ENCODE results near the gene KCNH8.

- TF ChIP-seq CTCF (IDR thresholded peaks at IDR 0.05; ENCODE audit: low read depth, low read length), result no peak
- no peak for TF ChIP-seq MAX (IDR thresholded peaks at IDR 0.05; ENCODE audit: low read depth, low read length)
- TF ChIP-seq POLR2A (IDR thresholded peaks at IDR 0.05; ENCODE audit: extremely low read depth, insufficient read length), result no peak
- no peak for TF ChIP-seq MYC (IDR thresholded peaks at IDR 0.05; ENCODE audit: low read depth, low read length)
Observed at GRCh38 chr3:19295208-19295607, 146.9 kb downstream of the KCNH8 start.
